GM19035 (cell line): ENCODE data around the gene CLTC.

ENCODE experiments used
- ATAC-seq: cut with Tn5 transposase; IDR thresholded peaks from one replicate; pipeline ENCODE4 v1.9.1; 2021; ENCODE audit not compliant: unreplicated experiment

The CLTC gene

GRCh38 chr17:59723041-59723440, 103.3 kb downstream of the CLTC start:
- no peak for ATAC-seq

DNA sequence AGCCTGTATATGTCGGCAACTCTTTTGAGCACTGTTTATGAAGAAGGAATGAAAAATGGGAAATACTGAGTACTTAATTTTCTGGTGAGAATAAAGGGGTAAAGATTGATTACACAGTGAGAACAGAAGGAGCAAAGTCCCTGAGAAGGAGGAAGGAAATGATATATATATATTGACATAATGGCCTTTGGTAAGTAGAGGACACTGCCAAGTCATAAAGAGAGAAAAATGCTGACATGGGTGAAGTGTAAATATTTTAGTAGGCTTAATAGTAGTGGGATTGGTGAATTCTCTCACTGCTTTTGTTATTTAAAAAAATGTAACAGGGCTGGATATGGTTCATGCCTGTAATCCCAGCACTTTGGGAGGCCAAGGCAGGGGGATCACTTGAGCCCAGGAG, 103.9 kb downstream of the CLTC start:
- no peak for ATAC-seq

DNA sequence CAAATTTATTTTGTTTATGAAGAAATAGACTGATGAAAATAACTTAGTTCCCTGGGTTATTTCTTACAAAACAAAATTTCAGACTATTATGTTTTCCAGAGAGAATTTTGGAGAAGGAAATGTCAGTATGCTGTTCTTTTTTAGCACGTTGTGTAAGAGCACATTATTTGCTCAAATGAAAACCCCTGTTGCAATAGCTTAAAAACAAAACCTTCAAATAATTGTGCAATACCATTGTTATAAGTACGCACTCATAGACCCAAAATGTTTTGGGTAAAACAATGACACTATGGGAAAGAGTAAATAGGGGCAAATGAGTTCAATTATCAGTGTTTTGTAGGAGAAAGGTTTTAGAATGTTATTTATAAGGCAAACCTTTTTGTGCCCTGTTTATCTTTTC, 106.0 kb downstream of the CLTC start:
- no peak for ATAC-seq

DNA sequence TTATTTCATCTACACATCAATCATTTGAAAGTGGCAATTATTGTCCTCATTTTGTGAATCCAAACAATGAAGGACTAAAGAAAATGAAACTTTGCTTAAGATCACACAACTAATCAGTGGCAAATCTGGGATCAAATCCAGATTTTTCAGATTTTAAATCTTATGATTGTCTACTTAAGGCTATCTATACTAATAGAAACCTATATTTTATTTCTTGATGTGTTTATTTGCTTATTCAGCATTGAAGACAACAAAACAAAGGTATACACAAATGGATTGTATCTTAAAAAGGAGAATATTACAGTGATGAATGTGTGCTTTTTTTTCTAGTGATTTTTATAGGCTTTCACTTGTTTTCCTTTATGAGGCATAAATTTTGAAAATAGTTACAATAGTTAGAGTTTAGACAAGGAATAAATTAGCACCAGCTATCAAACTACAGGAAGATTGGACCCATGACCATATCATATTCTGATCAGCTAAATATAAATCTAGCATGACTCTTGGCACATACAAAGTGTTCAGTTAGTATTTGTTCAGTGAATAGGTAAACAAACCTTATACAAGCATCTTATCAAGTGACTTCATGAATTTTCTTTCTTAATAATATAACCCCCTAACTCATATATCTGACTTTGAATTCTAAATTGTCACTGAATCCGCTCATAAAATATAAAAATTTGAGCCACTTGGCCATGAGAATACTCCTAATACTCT, 108.3 kb downstream of the CLTC start:
- no peak for ATAC-seq

DNA sequence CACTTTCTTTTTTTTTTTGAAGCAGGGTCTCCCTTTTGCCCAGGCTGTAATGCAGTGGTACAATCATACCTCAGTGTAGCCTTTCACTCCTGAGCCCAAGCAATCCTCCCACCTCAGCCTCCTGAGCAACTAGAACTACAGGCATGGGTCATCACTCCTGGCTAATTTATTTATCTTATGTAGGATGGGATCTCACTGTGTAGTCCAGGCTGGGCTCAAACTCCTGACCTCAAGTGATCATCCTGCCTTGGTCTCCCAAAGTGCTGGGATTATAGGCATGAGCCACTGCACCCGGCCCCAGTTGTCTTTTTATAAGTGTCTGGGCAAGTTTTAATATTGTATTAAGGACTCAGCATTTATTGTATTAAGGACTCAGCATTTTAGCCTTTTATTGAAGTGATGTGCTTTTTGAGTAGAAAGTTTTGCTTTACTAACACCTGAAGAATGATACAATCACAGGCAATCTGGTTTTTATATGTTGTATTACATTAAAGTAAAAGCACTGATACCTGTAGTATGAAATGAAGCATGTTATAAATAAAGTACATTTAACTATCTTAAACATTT, 110.7 kb downstream of the CLTC start:
- ATAC-seq, result no peak

DNA sequence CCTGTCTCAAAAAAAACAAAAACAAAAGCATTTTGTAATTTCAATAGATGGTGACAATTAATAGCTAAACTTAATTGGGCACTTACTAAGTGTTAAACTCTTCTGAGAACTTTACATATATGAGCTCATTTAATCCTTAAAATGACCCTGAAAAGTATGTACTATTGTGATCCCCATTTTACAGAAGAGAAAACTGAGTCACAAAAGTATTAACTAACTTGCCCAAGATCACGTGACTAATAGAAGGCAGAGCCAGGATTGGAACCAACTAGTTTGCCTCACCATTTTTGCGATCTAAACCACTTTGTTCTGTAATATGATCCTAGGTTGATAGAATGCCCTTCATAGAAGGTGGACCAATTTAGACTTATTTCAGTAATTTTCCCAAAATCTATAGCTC, 114.0 kb downstream of the CLTC start:
- ATAC-seq, result no peak

DNA sequence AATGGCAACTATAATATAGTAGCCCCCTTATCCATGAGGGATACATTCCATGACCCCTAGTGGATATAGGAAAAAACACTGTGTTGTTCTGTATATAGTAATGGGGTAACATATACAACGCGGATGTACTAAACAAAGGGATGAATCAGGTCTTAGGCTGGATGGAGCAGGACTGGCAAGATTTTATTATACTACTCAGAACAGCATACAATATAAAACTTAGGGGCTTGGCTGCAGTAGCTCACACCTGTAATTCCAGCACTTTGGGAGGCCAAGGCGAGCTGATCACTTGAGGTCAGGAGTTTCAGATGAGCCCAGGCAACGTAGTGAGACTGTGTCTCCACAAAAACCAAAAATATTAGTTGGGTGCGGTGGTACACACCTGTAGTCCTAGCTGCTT, 114.5 kb downstream of the CLTC start:
- no peak for ATAC-seq

GRCh38 chr17:59737324-59737723, 117.6 kb downstream of the CLTC start:
- ATAC-seq, result no peak

GRCh38 chr17:59743842-59744241, 124.1 kb downstream of the CLTC start:
- ATAC-seq, result no peak

- no peak for ATAC-seq
These were observed 125.3 kb downstream of the CLTC start for GRCh38 chr17:59745040-59745439.
